ENCODE results near the gene CCDC188. TPM values are rescaled to one million over a fixed set of nuclear protein-coding genes. Genes with fewer than 3 reads are reported as not detected.

Gene CCDC188
- total RNA-seq, 1 experiment from 2014 or later, result 0.69 TPM

DNA sequence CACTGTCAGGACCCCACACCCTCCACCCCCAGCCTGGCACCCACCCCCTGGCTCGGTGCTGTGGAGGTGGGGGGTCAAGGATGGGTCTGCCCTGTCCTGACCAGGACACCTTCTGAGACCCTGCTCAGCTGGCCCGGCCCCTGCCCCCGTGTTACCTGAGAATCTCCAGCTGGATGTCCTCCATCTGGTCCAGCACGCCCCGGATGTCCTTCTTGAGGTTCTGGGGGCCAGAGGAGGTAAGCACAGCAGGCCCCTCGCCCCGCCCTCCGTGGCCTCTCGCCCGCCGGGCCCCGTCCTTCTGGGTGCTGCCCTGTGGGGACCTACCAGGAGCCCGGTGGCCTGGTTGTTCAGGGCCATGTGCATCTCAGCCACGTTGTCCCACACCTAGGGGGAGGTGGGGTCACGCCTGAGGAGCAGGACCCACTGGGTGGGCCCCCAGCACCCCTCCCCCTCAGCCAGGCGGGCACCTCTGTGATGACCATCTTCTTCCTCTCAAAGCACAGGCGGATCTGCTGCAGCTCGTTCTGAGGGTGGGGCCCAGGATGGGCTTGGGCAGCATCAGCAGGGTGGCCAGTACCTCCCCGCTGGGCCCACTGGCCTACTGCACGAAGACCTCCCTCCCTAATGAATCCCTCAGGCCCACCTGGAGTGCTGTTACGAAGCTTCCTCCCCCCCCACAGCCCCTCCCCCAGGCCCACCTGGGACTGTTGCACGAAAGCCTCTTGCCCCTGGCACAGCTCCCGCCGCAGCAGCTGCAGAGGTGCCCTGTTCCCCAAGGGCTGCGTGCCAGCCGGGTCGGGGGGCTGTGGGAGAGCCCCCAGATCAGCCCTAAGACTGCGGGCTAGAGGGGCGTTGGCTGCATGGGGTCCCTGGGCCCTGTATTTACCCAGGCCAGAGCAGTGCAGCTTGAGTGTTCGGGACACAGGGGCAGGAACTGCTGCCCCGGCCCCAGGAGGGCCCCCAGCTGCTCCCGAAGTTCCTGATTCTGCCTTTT lies 1.3 kb downstream of the CCDC188 start:
- no peak for DNase-seq (ENCODE audit: low read depth)

DNA sequence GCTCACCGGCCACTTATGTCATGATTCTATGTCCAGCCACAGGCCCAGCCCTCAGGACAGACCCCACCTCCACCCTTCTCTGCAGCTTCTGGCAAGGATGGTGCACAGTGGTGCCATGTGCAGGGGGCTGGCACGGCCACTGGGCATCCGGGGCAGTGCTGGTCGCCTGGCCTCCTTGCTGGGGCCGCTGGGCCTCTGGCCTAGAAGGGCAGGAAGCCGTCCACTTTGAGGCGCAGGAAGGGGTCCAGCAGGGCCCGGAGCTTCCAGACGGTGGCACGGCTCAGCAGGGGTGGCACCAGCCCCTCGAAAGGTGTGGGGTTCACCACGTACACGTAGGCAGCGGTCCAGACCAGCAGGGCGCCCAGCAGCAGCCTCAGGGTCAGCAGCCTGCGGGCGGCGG lies 2.4 kb downstream of the CCDC188 start:
- no peak for DNase-seq (ENCODE audit: low read depth)

DNA sequence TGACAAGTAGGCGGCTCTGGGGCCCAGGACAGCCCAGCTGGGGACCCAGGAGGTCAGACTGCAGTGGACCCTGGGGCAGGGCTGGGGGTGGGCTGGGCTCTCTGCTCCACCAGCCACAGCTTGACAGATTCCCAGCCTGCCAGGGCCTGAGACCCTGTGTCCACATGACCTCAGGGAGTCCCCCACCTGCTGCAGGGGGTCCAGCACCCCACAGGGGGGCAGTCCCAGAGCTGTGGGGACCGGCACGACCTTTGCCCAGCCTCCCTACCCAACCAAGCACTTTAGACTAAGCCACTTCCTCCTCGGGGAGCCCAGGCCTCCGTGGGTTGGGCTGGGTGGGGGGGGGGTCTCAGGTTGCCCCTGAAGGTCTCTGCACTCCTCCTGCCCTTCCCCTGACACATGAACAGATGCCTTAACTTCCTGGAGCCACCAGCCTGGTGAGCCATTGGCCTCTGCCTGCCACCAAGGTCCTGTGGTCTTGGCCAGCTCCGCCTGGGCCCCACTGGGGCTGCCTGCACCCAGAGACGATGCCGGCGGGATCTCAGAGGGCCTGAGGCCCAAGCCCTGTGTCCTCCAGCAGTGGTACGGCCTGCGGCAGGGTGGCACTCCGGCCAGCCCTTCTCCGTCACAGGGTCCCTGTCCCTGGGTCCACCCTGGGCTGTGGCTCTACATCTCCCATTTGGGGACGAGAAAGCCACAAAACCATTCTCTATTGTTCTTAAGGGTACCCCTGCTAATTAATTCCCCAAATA lies 3.4 kb downstream of the CCDC188 start:
- no peak for DNase-seq (ENCODE audit: low read depth)

DNA sequence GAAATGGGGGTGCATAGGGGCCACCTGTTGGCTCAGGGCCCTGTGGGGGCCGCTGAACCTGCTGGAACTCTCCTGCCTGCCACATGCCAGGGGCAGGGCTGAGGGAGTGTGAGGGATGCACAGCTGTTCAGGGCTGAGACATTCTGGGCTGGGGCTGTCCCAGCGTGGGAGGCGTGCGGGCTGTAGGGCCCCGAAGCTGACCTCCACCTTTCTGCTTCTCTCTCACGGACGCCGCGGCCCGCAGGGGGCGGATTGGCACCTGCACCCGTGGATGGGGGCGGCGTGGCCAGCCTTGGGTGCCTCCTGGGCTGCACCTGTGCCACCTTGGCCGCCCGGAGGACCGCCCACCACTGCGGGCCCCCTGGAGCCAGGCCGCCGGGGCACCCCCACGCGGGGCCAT lies 4.1 kb downstream of the CCDC188 start:
- DNase-seq (ENCODE audit: low read depth), result no peak

DNA sequence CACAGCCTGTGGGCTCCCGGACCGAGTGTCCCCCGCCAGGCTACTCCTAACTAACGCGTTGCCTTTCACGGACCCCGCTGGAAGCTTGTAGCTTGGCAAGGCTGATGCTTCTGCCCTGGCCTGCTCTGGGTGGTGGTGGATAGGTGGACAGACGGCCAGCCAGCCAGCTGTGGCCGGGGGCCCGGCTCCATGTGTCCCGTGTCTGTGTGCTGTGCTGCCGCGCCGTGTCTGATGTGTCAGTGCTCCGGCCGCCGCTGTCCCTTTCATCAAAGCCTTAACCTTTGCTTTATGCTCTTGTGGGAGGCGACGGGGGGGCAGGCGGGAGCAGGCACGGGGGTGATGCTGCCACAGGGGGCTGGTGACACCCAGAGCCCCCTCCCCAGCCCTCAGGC lies 5.0 kb downstream of the CCDC188 start:
- DNase-seq (ENCODE audit: low read depth), result no peak

DNA sequence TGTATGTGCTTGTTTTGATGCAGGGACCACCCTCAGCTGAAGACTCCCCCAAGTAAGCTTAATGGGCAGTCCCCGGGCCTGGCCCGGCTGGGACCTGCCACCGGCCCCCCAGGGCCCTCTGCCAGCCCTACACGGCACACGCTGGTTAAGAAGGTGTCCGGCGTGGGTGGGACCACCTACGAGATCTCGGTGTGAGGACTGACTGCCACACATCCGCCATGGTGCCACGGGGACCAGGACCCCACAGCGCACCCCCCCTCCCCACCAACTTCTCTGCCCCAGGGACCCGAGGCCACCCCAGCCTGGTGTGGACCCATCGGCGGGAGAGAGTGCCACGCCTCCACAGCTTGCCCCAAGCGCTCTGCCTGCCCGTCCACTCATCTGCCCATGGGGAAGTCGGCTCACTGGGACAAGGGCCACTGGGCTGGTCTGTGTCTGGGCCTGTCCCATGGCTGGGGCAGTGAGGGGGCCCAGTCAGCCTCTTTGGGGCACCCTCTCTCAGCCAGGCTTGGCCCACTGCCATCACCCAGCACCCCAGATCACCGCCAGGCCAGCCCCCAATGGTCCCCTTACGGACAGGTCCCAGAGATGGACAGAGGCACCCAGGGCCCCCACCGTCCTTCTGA lies 5.5 kb downstream of the CCDC188 start:
- no peak for DNase-seq (ENCODE audit: low read depth)

DNA sequence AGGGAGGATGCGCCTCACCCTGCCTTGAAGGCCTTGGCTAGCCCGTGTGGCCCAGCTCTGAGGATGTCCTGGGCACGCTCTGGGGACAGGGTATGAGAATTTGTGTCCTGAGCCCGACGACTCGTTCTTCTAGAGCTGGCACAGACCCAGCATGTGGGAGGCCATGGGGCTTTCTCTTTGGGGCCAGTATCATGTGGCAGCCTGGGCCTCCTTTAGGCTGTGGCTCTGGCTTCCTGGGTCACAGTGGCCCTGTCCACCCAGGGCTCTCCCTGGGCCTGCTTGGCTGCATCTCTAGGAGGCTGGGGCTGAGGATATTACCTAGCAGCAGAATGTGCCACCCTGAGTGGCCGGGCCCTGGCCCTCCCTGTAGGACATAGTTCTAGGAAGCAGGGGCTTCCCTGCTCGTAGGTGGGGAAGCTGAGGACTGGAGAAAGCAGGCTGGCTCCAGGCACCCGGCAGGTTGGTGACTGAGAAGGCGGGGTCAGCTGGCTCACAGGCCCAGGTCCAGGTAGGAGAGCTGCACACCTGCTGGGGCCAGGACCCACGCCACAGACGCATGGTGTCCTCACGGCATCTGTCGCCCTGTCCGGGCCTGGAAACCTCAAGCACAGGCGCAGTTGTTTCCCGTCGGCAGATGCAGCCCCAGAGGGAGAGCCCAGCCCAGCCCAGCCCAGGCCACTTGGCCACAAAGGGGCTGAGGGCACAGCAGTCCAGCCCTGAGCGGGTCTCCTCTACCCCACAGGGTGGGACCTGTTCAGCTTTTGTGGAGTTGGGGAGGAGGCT lies 6.8 kb downstream of the CCDC188 start:
- no peak for DNase-seq (ENCODE audit: low read depth)

DNA sequence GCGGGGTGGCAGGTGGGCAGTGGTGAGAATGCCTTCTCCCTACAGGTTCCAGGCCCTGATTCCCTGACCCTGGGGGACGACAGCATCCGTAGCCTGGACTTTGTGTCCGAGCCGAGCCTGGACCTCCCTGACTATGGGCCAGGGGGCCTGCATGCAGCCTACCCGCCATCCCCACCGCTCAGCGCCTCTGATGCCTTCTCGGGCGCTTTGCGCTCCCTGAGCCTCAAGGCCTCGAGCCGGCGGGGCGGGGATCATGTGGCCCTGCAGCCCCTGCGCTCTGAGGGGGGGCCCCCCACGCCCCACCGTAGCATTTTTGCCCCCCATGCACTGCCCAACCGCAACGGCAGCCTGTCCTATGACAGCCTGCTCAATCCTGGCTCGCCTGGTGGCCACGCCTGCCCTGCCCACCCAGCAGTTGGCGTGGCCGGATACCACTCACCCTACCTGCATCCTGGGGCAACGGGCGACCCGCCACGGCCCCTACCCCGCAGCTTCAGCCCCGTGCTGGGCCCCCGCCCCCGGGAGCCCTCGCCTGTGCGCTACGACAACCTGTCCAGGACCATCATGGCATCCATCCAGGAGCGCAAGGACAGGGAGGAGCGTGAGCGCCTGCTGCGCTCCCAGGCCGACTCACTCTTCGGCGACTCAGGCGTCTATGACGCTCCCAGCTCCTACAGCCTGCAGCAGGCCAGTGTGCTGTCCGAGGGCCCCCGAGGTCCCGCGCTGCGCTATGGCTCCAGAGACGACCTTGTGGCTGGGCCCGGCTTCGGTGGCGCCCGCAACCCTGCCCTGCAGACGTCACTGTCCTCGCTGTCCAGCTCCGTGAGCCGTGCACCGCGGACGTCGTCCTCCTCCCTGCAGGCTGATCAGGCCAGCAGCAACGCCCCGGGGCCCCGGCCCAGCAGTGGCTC lies 7.9 kb downstream of the CCDC188 start:
- no peak for DNase-seq (ENCODE audit: low read depth)

DNA sequence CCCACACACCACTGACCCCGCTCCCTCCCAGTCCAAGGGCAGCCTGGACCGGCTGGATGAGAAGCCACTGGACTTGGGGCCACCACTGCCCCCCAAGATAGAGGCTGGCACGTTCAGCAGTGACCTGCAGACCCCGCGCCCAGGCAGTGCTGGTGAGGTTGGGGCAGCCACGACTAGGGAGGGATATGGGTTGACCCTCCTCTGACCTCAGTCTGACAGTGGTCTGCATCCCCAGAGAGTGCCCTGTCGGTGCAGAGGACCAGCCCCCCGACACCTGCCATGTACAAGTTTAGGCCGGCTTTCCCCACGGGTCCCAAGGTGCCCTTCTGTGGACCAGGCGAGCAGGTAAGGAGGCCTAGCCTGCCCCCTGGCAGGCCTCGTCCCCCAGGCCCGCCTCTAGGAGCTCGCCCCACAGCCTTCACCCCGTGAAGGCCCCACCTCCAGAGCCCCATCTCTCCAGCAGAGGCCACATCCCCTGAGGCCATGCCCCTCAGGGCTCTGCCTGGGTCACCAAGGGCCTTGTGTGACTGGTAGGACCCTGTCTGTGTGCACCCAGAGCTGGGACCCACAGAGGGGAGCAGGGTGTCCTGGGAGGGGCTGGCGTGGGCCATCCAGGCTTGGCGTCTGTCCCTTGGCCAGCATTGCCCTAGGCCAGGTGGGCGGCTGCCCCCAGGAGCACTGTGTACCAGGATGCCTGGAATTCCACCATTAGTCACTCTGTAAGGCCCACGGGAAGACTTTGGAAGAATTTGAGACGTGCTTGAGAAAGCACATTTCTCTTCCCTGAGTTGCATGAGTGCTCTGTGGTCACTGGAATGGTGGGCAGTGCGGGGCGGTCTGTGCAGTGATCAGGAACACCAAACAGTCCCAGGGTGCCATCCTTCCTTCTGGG lies 9.4 kb downstream of the CCDC188 start:
- peak; percentile 70 for DNase-seq (ENCODE audit: low read depth)

DNA sequence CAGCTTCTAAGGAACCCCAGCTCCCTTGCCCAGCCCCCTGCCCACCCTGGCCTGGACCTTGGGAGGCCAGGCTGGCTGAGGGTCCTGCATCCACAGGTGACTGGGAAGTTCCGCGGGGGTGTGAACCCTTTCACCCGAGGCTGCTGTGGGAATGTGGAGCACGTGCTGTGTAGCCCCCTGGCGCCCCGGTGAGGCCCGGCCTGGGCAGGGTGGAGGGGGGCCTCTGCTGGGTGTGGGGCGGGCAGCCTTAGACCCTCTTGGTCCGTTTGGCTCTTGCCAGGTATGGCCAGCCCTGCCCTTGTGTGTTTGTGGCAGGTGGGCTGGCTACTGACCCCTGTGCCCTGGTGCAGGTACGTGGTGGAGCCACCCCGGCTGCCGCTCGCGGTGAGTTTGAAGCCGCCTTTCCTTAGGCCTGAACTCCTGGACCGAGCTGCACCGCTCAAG lies 10.3 kb downstream of the CCDC188 start:
- DNase-seq (ENCODE audit: low read depth), result no peak

DNA sequence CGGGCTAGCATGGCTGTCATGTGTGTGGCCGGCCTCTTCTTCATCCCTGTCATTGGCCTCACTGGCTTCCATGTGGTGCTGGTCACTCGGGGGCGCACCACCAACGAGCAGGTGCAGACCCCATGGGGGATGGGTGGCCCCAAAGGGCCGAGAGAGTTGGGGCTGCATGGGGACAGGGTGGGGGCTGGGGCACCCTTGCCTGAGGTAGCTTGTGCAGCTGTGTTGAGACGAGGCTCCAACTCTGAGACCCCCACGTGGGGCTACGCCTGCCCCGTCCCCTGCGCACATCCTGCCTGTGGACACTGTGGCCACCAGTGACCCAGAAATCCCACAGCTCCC lies 10.8 kb downstream of the CCDC188 start:
- DNase-seq (ENCODE audit: low read depth), result no peak

DNA sequence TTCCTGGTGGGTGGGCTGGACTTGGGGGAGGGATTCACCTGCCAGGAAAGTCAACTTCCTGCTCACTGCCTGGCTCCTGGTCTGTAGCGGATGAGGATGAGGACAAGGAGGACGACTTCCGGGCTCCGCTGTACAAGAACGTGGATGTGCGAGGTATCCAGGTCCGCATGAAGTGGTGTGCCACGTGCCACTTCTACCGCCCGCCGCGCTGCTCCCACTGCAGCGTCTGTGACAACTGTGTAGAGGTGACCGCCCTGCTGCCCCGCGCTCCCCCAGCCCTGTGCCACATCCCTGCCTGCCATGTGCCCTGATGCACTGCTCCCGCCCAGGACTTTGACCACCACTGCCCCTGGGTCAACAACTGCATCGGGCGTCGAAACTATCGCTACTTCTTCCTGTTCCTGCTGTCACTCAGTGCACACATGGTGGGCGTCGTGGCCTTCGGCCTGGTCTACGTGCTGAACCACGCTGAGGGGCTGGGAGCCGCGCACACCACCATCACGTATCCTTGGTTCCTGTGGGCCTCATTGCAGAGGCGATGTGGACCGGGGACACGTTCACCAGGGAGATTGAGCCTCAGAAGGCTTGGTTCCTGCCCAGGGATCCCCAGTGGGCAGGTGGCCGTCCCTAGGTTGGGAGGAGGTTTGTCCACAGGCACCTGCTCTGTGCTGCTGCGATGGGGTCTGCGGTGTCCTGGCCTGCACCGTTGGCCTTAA lies 11.3 kb downstream of the CCDC188 start:
- DNase-seq (ENCODE audit: low read depth), result no peak

DNA sequence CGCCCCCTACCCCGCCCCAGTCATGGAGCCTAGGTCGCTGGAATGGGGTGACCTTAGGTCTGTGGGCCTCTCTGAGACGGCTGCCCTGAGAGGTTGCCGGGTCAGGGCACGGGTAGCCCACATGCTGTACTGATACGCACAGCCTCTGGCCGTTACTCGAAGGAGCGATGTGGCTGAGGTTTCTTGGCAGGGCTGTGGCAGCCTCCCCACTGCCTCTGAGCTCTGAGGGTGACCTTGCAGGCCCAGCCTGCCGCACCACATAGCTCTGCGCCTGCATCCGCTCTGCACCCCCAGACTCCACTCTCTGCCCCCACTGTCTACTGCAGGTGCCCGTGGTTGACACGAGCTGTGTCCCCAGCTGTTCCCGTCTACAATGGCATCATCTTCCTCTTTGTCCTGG lies 12.0 kb downstream of the CCDC188 start:
- no peak for DNase-seq (ENCODE audit: low read depth)

DNA sequence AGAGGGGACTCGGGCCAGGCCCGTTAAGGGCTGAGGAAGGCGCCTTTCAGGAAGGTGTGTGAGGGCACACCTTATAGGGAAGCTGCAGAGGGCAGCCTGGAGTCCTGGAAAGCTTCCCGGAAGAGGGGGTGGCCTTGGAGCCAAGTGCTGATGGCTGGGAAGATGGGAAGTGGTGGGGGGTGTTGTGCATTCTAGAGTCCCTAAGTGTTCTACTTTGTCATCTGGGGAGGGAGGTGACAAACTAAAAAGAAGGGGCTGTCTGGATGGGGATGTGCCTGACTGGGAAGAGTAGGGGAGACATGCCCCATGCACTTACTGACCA lies 12.5 kb downstream of the CCDC188 start:
- DNase-seq (ENCODE audit: low read depth), result no peak

DNA sequence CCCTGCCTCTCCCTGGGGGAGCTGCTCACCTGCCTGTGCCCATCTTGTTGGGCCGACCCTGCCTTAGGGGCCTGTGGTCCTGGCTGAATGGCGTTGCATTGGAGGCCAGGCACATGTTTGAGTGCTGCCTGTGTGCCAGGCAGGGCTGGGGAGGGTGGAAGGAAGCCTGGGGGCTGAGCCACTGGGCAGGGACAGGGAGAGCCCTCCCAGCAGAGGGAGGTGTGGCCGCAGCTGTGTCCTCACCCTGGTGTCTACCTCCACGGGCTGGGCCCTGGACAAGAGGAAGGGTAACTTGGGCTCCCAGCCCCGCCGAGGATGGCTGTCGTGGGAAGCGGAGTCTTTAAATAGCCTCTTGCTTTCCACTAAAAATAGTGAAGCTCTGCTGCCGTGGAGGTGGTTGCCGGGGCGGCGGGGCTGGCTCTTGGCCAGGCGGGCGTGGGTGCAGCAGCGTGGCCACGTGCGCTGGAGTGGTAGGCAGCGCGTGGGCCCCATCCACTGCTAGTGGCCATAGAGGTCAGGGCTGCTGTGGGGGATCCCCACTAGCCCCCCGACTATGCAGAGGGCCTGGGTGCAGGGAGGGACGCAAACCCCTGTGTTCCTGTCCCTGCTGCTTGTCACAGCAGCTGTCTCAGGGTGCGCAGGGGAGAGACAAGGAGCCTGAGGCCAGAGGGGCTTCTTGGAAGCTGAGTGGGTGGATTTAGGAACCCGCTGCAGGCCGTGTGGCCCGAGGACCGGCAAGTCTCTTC lies 13.0 kb downstream of the CCDC188 start:
- DNase-seq (ENCODE audit: low read depth), result no peak

DNA sequence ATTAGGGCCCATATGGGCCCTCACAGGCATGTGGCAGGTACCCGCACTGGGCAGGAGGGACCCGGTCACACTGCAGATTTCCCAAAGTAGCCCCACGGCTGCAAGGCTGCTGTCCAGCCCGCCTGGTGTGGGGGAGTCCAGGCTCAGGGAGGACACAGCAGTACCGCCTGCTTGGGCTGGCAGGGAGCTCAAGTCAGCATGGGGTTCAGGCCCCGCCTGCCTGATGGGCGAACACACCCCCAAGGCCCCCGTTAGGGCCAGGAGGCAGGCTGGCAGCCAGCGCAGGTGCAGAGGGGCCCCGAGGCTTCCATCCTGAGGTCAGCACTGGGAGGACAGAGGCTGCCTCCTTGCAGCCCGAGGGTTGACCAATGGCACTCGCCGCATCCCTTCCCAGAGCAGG lies 13.7 kb downstream of the CCDC188 start:
- no peak for DNase-seq (ENCODE audit: low read depth)

DNA sequence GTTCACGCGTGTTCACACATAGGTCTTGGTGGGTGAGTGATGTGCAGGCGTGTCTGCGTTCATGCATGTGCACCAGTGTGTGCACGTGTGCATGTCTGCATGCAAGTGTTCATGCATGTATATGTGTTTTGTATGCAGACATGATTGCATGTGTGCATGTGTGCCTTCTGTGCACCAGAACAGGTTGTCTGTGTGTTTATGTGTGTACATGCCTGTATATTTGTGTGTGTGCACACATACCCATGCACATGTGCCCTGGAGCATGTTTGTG lies 14.3 kb downstream of the CCDC188 start:
- no peak for DNase-seq (ENCODE audit: low read depth)

DNA sequence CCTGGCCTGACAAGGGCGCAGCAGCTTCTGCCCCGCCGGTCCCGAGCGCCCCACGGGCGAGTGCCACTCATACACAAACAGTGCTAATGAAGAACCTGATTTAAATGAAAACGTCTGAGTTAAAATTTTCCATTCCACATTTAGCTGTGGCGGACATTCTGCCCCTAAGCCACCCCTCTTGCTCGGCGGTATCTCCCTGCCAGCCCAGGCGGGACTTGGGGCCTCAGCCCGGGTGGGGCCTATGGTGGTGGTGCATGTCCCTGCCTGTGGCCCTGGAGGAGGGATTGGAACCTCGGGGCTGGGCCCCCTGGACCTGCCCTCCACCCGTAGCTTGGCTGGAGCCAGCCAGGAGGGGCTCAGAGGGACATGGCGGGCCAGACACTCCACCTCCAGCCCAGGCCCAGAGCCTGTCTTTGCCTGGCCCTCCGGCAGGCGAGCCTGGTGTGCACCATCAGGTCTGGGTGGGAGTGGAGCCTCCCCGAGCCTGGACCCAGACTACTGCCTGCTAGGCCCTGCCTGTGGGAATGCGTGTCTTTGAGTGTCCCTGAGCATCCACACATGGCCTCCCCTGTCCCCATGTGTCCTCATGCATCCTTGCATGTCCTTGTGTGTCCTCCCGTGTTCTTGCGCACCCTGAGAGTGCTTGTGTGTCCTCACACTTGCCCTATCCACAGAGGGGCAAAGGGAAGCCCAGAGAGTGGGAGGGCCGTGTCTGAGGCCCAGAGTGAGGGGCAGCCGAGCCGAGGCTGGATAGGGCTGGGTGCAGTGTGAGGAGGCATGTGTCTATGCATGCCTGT lies 14.9 kb downstream of the CCDC188 start:
- no peak for DNase-seq (ENCODE audit: low read depth)
